IMR-90 (cell line): ENCODE measurements around the gene ALK. TPM values are rescaled to one million over a fixed set of nuclear protein-coding genes. Genes with fewer than 3 reads are reported as not detected.

Experiments
- ATAC-seq: fragments of 200-7000 bp; cut with Tn5 transposase; 2 replicates; pipeline ENCODE4 v1.9.1; 2020; ENCODE audit warnings: low read depth, mild to moderate bottlenecking, moderate library complexity
- BruUV-seq: library from RNA; stranded (reverse); fragments of 400-500 nt; replicated peaks from 2 replicates; lab custom pipeline; 2021; lab: Mats Ljungman, UMichigan
- CTCF ChIA-PET: fragments of 300-600 bp; formaldehyde crosslinking; extraction: SDS; loops from one replicate; lab custom pipeline; 2021; ENCODE audit warnings: antibody characterized with exemption; lab: Yijun Ruan, JAX
- POLR2A ChIA-PET: fragments of 300-600 bp; sonication (Branson Sonifier 250); formaldehyde crosslinking; loops from one replicate; lab custom pipeline; 2022; ENCODE audit warnings: antibody characterized with exemption; ENCODE audit not compliant: unreplicated experiment; lab: Charles Lee
- DNase-seq: peaks from one replicate; pipeline ENCODE4 v3.0.0; 2013
- H2AFZ ChIP-seq: replicated peaks from 2 replicates; pipeline ENCODE3; 2013; ENCODE audit warnings: low read length, mild to moderate bottlenecking; ENCODE audit not compliant: poor library complexity
- H2AK5ac ChIP-seq: 2 replicates; pipeline ENCODE4 v1.6.1; 2013; ENCODE audit warnings: low read depth, low read length, inconsistent platforms
- H2AK9ac ChIP-seq: replicated peaks from 2 replicates; pipeline ENCODE3; 2013; ENCODE audit warnings: mild to moderate bottlenecking, low read depth, low read length, moderate library complexity; ENCODE audit not compliant: poor library complexity
- H2BK120ac ChIP-seq: 2 replicates; pipeline ENCODE4 v1.6.1; 2013; ENCODE audit warnings: low read depth, low read length, inconsistent platforms
- H2BK15ac ChIP-seq: 3 replicates; pipeline ENCODE4 v1.6.1; 2013; ENCODE audit warnings: low read depth, low read length, inconsistent platforms
- H2BK20ac ChIP-seq: 2 replicates; pipeline ENCODE4 v1.6.1; 2013; ENCODE audit warnings: low read depth, mild to moderate bottlenecking, inconsistent platforms, low read length, moderate library complexity
- H2BK5ac ChIP-seq: 2 replicates; pipeline ENCODE4 v1.6.1; 2013; ENCODE audit warnings: mild to moderate bottlenecking, low read depth, low read length, inconsistent platforms; ENCODE audit not compliant: poor library complexity, severe bottlenecking
- H3K14ac ChIP-seq: replicated peaks from 2 replicates; pipeline ENCODE4 v1.6.1; 2013; ENCODE audit warnings: low read depth, low read length, inconsistent platforms
- H3K18ac ChIP-seq: 2 replicates; pipeline ENCODE4 v1.6.1; 2013; ENCODE audit warnings: low read depth, low read length, control low read depth
- H3K23ac ChIP-seq: 2 replicates; pipeline ENCODE4 v1.6.1; 2013; ENCODE audit warnings: low read depth, low read length, inconsistent platforms
- H3K27ac ChIP-seq: 2 replicates; pipeline ENCODE4 v1.5.1; 2013; ENCODE audit warnings: mild to moderate bottlenecking, control low read depth, low read length; ENCODE audit not compliant: insufficient read depth
- H3K27me3 ChIP-seq: 2 replicates; pipeline ENCODE4 v1.6.1; 2013; ENCODE audit warnings: low read length; ENCODE audit not compliant: control insufficient read depth, insufficient read depth
- H3K36me3 ChIP-seq: 2 replicates; pipeline ENCODE4 v1.6.1; 2013; ENCODE audit warnings: low read length, mixed read lengths; ENCODE audit not compliant: control insufficient read depth, insufficient read depth
- H3K4ac ChIP-seq: 2 replicates; pipeline ENCODE4 v1.6.1; 2013; ENCODE audit warnings: low read depth, low read length, inconsistent platforms
- H3K4me1 ChIP-seq: 2 replicates; pipeline ENCODE4 v1.6.1; 2013; ENCODE audit warnings: low read length, mixed read lengths; ENCODE audit not compliant: control insufficient read depth, insufficient read depth
- H3K4me2 ChIP-seq: 2 replicates; pipeline ENCODE4 v1.6.1; 2013; ENCODE audit warnings: low read depth, mild to moderate bottlenecking, control low read depth, low read length, moderate library complexity
- H3K4me3 ChIP-seq: 2 replicates; pipeline ENCODE4 v1.5.1; 2013; ENCODE audit warnings: low read depth, mild to moderate bottlenecking, control low read depth, low read length, moderate library complexity; ENCODE audit not compliant: insufficient read depth
- H3K56ac ChIP-seq: 2 replicates; pipeline ENCODE4 v1.6.1; 2013; ENCODE audit warnings: low read length, inconsistent platforms; ENCODE audit not compliant: insufficient read depth; ENCODE audit errors: extremely low read depth
- H3K79me1 ChIP-seq, 2 experiments: 2 replicates each; pipeline ENCODE4 v1.6.1; 2013; ENCODE audit warnings: low read length in 2 of 2, inconsistent platforms in 1 of 2, low read depth in 1 of 2
- H3K9ac ChIP-seq: 2 replicates; pipeline ENCODE4 v1.6.1; 2013; ENCODE audit warnings: low read depth, low read length, control low read depth
- H3K9me1 ChIP-seq: 2 replicates; pipeline ENCODE4 v1.6.1; 2013; ENCODE audit warnings: low read length, inconsistent platforms; ENCODE audit not compliant: insufficient read depth
- H3K9me3 ChIP-seq: 2 replicates; pipeline ENCODE4 v1.6.1; 2013; ENCODE audit warnings: low read length; ENCODE audit not compliant: control insufficient read depth, insufficient read depth
- H4K20me1 ChIP-seq: 2 replicates; pipeline ENCODE4 v1.6.1; 2013; ENCODE audit warnings: low read length, inconsistent platforms; ENCODE audit not compliant: insufficient read depth
- H4K5ac ChIP-seq: 2 replicates; pipeline ENCODE4 v1.6.1; 2013; ENCODE audit warnings: mild to moderate bottlenecking, low read depth, low read length, control low read depth
- H4K8ac ChIP-seq, 2 experiments: 2 replicates each; pipeline ENCODE4 v1.6.1; 2013; ENCODE audit warnings: low read depth in 2 of 2, low read length in 2 of 2, control low read depth in 1 of 2, inconsistent platforms in 1 of 2
- H4K91ac ChIP-seq: 2 replicates; pipeline ENCODE4 v1.6.1; 2013; ENCODE audit warnings: low read depth, low read length, inconsistent platforms; ENCODE audit not compliant: insufficient read depth
- BHLHE40 ChIP-seq: fragments of 150-350 bp; IDR thresholded peaks from 2 replicates; pipeline ENCODE4 v1.6.1; 2016; ENCODE audit warnings: mild to moderate bottlenecking, low read depth, low read length
- CEBPB ChIP-seq: IDR thresholded peaks from 2 replicates; pipeline ENCODE4 v1.6.1; 2012; ENCODE audit warnings: low read depth, low read length, improper control_type of control experiment
- CHD1 ChIP-seq: IDR thresholded peaks from 2 replicates; pipeline ENCODE4 v1.6.1; 2012; ENCODE audit warnings: low read depth, low read length, improper control_type of control experiment
- CTCF ChIP-seq: conservative IDR thresholded peaks from 2 replicates; pipeline ENCODE4 v1.5.1; 2012; ENCODE audit warnings: mild to moderate bottlenecking, low read depth, low read length, improper control_type of control experiment
- ELK1 ChIP-seq: fragments of 150-350 bp; IDR thresholded peaks from 2 replicates; pipeline ENCODE4 v1.6.1; 2016; ENCODE audit warnings: low read depth, mild to moderate bottlenecking, low read length, moderate library complexity, borderline replicate concordance
- FOS ChIP-seq: fragments of 150-350 bp; IDR thresholded peaks from 2 replicates; pipeline ENCODE4 v1.6.1; 2016; ENCODE audit warnings: low read depth, low read length
- MAFK ChIP-seq: IDR thresholded peaks from 2 replicates; pipeline ENCODE4 v1.6.1; 2012; ENCODE audit warnings: low read depth, low read length, improper control_type of control experiment
- MAZ ChIP-seq: IDR thresholded peaks from 2 replicates; pipeline ENCODE4 v1.6.1; 2012; ENCODE audit warnings: low read depth, mild to moderate bottlenecking, low read length, improper control_type of control experiment, moderate library complexity, borderline replicate concordance
- MXI1 ChIP-seq: IDR thresholded peaks from 2 replicates; pipeline ENCODE4 v1.6.1; 2012; ENCODE audit warnings: low read depth, mild to moderate bottlenecking, low read length, moderate library complexity, borderline replicate concordance
- NFE2L2 ChIP-seq: fragments of 150-350 bp; IDR thresholded peaks from 2 replicates; pipeline ENCODE4 v1.6.1; 2016; ENCODE audit warnings: low read depth, mild to moderate bottlenecking, low read length
- POLR2A ChIP-seq: IDR thresholded peaks from 2 replicates; pipeline ENCODE4 v1.6.1; 2012; ENCODE audit warnings: mild to moderate bottlenecking, low read depth, low read length
- RAD21 ChIP-seq: IDR thresholded peaks from 2 replicates; pipeline ENCODE4 v1.6.1; 2012; ENCODE audit warnings: low read length, improper control_type of control experiment
- RCOR1 ChIP-seq: IDR thresholded peaks from 2 replicates; pipeline ENCODE4 v1.6.1; 2012; ENCODE audit warnings: mild to moderate bottlenecking, low read length, improper control_type of control experiment; ENCODE audit not compliant: insufficient replicate concordance
- RFX5 ChIP-seq: IDR thresholded peaks from 2 replicates; pipeline ENCODE4 v1.8.0; 2012; ENCODE audit warnings: low read depth, mild to moderate bottlenecking, low read length, moderate library complexity
- SMC3 ChIP-seq: fragments of 150-350 bp; IDR thresholded peaks from 2 replicates; pipeline ENCODE4 v1.6.1; 2016; ENCODE audit warnings: low read depth, mild to moderate bottlenecking, antibody characterized with exemption, low read length, moderate library complexity
- USF2 ChIP-seq: fragments of 150-350 bp; IDR thresholded peaks from 2 replicates; pipeline ENCODE4 v1.6.1; 2017; ENCODE audit warnings: mild to moderate bottlenecking, antibody characterized with exemption, low read length, low read depth
- WGBS, 2 experiments: methylation state at CpG; one replicate each; pipeline versions ENCODE4 v1.1.5 to v1.1.7; 2013; ENCODE audit warnings: missing lambda C conversion rate in 2 of 2; ENCODE audit not compliant: insufficient read length in 1 of 2; ENCODE audit errors: extremely low coverage in 2 of 2; 5-methylcytosine and 5-hydroxymethylcytosine counted together
- dilution Hi-C: fragments of 300-500 bp; cut with HindIII; formaldehyde crosslinking; loops from one replicate; pipeline ENCODE4 v1.14.3; 2018; ENCODE audit warnings: low sequenced_read_pairs; ENCODE audit not compliant: unreplicated experiment
- in situ Hi-C: fragments of 300-500 bp; cut with MboI; formaldehyde crosslinking; loops from 3 replicates; pipeline ENCODE4 v1.14.3; 2019; ENCODE audit warnings: low sequenced_read_pairs, inconsistent platforms, mixed read lengths
- intact Hi-C: fragments of 100-400 bp; cut with micrococcal nuclease; formaldehyde crosslinking; loops from 2 replicates; pipeline ENCODE4 v1.10.0; 2022
- polyA plus RNA-seq, 3 experiments: library from polyadenylated mRNA; depleted of rRNA; stranded (reverse); fragments of >200 nt; gene quantifications; 2 replicates each; pipeline ENCODE4 v1.2.3, GENCODE V29; 2012; ENCODE audit warnings: low replicate concordance in 1 of 3
- total RNA-seq: library from RNA; depleted of rRNA; stranded (reverse); fragments of >200 nt; gene quantifications from 2 replicates; pipeline ENCODE4 v1.2.3, GENCODE V29; 2012

The ALK gene
- total and polyA plus RNA-seq, 2 of the 4 experiments (the other 2 are of a cell fraction): not detected

- H2AFZ ChIP-seq: no peak overlapping the region
- no peak overlapping the region for H3K56ac ChIP-seq
- no peak overlapping the region for H2BK15ac ChIP-seq
- no peak overlapping the region for H3K27ac ChIP-seq
- dilution Hi-C loops: no loop called here
- H4K20me1 ChIP-seq: no peaks in the 10 kb centered on the region
- no peak overlapping the region for H2AK5ac ChIP-seq
- H2BK120ac ChIP-seq: no peak overlapping the region
- H2BK5ac ChIP-seq: no peak overlapping the region
- no TSS peak for BruUV-seq
- no peak overlapping the region for H3K14ac ChIP-seq
- H3K18ac ChIP-seq: no peak overlapping the region
- DNase-seq: no peak
- H3K27me3 ChIP-seq: peaks cover 22% of the 10 kb centered on the region
- no peak overlapping the region for H3K9ac ChIP-seq
- H3K79me1 ChIP-seq: no peaks in the 10 kb centered on the region
- H3K4me2 ChIP-seq: no peak overlapping the region
- no peaks in the 10 kb centered on the region for H3K9me3 ChIP-seq
- intact Hi-C loops: no loop called here
- peaks cover 2% of the 10 kb centered on the region; the same call in 1 of the 2 replicates for H3K4me1 ChIP-seq
- H3K36me3 ChIP-seq: no peaks in the 10 kb centered on the region
- WGBS, 2 experiments: 74% methylated on average over 4 of the region's 6 CpGs; no CpG with 5 or more reads in 1 of the 2 experiments
- POLR2A ChIA-PET: no interaction called here
- in situ Hi-C loops: no loop called here
- no peak for ATAC-seq
- H2AK9ac ChIP-seq: no peak overlapping the region
- no peak overlapping the region for H3K4ac ChIP-seq
- no peak overlapping the region for H3K4me3 ChIP-seq
- CTCF ChIA-PET: no interaction called here
- no peak overlapping the region for H4K91ac ChIP-seq
- H3K23ac ChIP-seq: no peak overlapping the region
- H3K9me1 ChIP-seq: peaks cover 3% of the 10 kb centered on the region; the same call in 1 of the 2 replicates
- no peak overlapping the region for H2BK20ac ChIP-seq
- H4K5ac ChIP-seq: no peak overlapping the region
- TF ChIP-seq ELK1 (no peak), RCOR1 (no peak), CTCF (no peak), CHD1 (no peak), MXI1 (no peak), USF2 (no peak), MAZ (no peak), POLR2A (no peak), BHLHE40 (no peak), FOS (no peak), NFE2L2 (no peak), RFX5 (no peak), RAD21 (no peak), CEBPB (no peak), SMC3 (no peak), MAFK (no peak)
- H4K8ac ChIP-seq: no peak overlapping the region
Observed at GRCh38 chr2:29218071-29218470, 703.3 kb downstream of the ALK start.
